Motor neuron (in vitro differentiated cells): Measurements from ENCODE around the gene TRIAP1. TPM values are rescaled to one million over a fixed set of nuclear protein-coding genes. Genes with fewer than 3 reads are reported as not detected.
A peak's percentile ranks its signal among the peaks of the same experiment; 100 is the strongest.

Experiments used
- ATAC-seq, 8 experiments: fragments of 200-7000 bp; cut with Tn5 transposase; replicated peaks in 6 of 8; 2 replicates each; pipeline ENCODE4 v1.8.0; 2021; ENCODE audit warnings: mild to moderate bottlenecking in 8 of 8, moderate library complexity in 8 of 8
- H3K27ac ChIP-seq, 2 donors: fragments of 250-450 bp; sonication (Bioruptor Pico); 2 replicates each; pipeline ENCODE4 v1.9.0; 2021; ENCODE audit warnings: antibody characterized with exemption in 2 of 2, mild to moderate bottlenecking in 2 of 2, moderate library complexity in 1 of 2
- H3K4me1 ChIP-seq, 2 donors: fragments of 250-450 bp; sonication (Bioruptor Pico); replicated peaks in 1 of 2; 2 replicates each; pipeline ENCODE4 v1.6.1; 2021; ENCODE audit warnings: antibody characterized with exemption in 2 of 2, mild to moderate bottlenecking in 2 of 2, moderate library complexity in 1 of 2
- H3K4me3 ChIP-seq, 5 donors: fragments of 250-450 bp; sonication (Bioruptor Pico); 2 replicates each; pipeline ENCODE4 v1.9.0; 2021; ENCODE audit warnings: antibody characterized with exemption in 5 of 5, mild to moderate bottlenecking in 5 of 5, moderate library complexity in 4 of 5
- WGBS, 10 experiments: fragments of 450-650 bp; shearing (Covaris generic); methylation state at CpG; one replicate each; pipeline ENCODE4 v1.0.0; 2022; 5-methylcytosine and 5-hydroxymethylcytosine counted together
- in situ Hi-C, 9 experiments: fragments of 400-800 bp; cut with MboI; loops; one replicate each; pipeline ENCODE4 v1.15.0; 2021; ENCODE audit warnings: low sequenced_read_pairs in 9 of 9, low pct_unique_long_range_greater_than_20kb in 2 of 9; ENCODE audit not compliant: unreplicated experiment in 9 of 9
- total RNA-seq, 8 experiments: library from RNA; unstranded; fragments of 300-600 nt; gene quantifications; 2 replicates each; pipeline versions ENCODE4 v1.2.3 to v1.2.4, GENCODE V29; 2022

TRIAP1 gene
- total RNA-seq, 8 experiments from 2014 or later, result 25.0 to 90.0 (median 41.5) TPM

DNA sequence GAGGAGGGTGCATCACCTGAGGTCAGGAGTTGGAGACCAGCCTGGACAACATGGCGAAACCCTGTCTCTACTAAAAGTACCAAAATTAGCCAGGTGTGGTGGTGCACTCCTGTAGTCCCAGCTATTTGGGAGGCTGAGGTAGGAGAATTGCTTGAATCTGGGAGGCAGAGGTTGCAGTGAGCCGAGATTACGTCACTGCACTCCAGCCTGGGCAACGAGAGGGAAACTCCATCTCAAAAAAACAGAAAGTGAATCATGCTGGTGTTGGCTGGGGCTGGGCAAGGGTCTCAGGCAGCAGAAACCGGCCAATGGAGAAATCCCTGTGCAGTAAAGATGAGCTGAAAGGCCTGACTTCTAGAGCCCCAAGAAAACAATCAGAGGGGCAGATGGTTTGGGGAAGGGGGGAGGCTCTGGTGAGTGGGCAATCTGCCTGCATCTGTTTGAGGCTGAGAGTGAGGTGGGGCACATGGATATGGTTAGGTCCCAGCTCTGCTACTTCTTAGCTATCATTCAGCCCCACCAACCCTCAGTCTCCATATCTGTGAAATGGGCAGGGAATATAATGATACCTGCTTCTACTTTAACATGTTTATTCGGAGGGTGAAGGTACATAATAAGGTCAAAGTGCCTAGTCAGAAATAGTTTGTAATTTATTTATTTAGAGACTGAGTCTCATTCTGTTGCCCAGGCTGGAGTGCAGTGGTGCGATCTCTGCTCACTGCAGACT, 29.5 kb downstream of the TRIAP1 start:
- WGBS, 10 experiments, result 50 to 100% (median 80%) methylated on average over 1 to 6 of the region's 7 CpGs; no CpG with 5 or more reads in 1 of the 10 experiments
- no peak overlapping the region for H3K4me3 ChIP-seq
- H3K4me1 ChIP-seq, result peaks cover 10 to 17% of the 10 kb centered on the region in 2 donors
- H3K27ac ChIP-seq, result no peak overlapping the region
- in situ Hi-C loops, result no loop called here
- ATAC-seq, result no peak

DNA sequence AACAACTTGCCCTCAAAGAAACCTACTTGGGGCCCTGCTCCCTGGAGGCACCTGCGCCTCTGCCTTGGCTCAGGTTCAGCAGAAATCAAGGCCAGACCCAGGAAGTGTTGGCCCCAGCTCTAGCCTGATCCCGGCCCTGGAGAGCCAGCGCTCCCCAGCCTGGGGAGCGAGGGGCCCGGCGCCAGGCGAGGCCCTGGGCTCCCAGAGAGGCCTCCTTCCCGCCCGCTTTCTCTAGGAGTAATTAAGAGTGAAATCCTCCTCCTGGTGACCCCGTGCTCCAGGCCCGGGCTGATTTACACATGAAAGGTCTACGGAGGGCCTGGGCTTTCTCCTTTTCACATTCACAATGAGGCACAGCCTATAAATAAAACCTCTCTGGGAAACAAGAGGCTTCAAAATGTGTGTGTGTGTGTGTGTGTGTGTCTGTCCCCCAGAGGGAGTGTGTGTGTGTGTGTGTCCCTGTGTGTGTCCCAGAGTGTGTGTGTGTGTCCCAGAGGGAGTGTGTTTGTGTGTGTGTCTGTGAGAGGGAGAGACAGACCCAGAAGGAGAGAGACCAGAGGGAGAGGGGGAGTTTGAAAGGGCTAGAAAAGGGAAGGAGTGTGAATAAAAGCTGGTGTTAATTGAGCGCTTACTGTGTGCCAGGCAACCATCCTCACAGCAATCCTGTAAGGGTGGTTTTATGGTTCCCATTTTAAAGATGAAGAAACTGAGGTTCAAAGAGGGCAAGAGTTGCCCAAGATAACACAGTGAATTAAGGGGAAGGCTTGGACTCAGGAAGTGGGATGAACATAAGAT, 32.1 kb downstream of the TRIAP1 start:
- in situ Hi-C loops, result no loop called here
- ATAC-seq, result peak; percentile 56 to 99 (median 98)
- 0 to 100% (median 15%) methylated on average over 1 to 8 of the region's 13 CpGs; no CpG with 5 or more reads in 2 of the 10 experiments for WGBS, 10 experiments
- Histone ChIP-seq H3K4me3 (peak overlapping the region in 1 of 5 donors; percentile 3), H3K27ac (peak overlapping the region; percentile 86 to 87), H3K4me1 (peaks cover 10 to 17% of the 10 kb centered on the region in 2 donors)

DNA sequence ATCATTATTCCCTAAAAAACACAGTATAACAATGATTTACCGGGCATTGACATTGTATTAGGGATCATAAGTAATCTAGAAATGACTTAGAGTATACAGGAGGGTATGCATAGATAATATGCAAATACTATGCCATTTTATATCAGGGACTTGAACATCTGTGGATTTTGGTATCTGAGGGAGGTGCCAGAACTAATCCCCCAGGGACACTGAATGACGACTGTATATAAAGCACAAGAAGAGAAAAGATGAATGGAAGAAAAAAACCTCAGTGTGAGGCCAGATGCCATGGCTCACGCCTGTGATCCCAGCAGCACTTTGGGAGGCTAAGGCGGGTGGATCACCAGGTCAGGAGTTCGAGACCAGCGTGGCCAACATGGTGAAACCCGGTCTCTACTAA, 33.8 kb downstream of the TRIAP1 start:
- in situ Hi-C loops, result no loop called here
- Histone ChIP-seq H3K4me1 (peaks cover 10 to 17% of the 10 kb centered on the region in 2 donors), H3K27ac (no peak overlapping the region), H3K4me3 (no peak overlapping the region)
- WGBS, 10 experiments, result 10 to 70% (median 49%) methylated on average over 1 to 4 of the region's 7 CpGs; no CpG with 5 or more reads in 2 of the 10 experiments
- no peak for ATAC-seq

DNA sequence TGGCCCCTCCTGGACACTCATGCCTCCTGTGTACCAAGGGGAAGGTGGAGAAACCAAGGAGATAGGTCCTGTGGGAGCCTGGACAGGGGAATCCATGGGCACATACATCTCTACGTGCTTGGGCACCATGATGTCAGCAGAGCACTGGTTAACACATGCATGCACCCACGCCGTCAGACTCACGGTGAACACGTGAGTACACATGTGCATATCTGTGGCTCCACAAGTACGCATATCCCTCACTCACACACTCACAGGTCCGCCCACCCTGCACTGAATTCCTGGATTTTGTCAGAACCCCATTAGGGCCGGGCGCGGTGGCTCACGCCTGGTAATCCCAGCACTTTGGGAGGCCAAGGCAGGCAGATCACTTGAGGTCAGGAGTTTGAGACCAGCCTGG, 37.4 kb downstream of the TRIAP1 start:
- Histone ChIP-seq H3K27ac (no peak overlapping the region), H3K4me3 (no peak overlapping the region), H3K4me1 (peaks cover 13 to 16% of the 10 kb centered on the region in 2 donors)
- in situ Hi-C loops, result no loop called here
- ATAC-seq, result no peak
- WGBS, 10 experiments, result 40 to 100% (median 97%) methylated on average over 1 to 8 of the region's 11 CpGs; no CpG with 5 or more reads in 7 of the 10 experiments

DNA sequence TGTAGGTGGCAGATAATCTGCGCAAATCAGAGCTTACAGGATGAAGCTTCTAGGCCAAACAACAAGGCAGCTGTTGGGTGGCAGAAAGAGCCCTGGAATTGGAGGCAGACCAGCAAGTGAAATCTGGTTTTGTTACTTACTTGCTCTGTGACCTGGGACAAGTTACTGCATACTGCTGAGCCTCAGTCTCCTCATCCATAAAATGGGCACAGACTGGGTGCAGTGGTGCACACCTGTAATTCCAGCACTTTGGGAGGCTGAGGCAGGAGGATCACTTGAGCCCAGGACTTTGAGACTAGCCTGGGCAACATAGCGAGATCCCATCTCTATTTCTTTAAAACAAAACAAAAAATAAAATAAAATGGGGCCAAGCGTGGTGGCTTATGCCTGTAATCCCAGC, 39.6 kb downstream of the TRIAP1 start:
- Histone ChIP-seq H3K4me1 (peaks cover 9 to 16% of the 10 kb centered on the region in 2 donors), H3K4me3 (no peak overlapping the region), H3K27ac (peak overlapping the region in 1 of 2 donors; percentile 63)
- ATAC-seq, result no peak
- WGBS, 10 experiments, result 68 to 100% (median 100%) methylated on average over 1 to 3 of the region's 3 CpGs; no CpG with 5 or more reads in 1 of the 10 experiments
- in situ Hi-C loops, result no loop called here

DNA sequence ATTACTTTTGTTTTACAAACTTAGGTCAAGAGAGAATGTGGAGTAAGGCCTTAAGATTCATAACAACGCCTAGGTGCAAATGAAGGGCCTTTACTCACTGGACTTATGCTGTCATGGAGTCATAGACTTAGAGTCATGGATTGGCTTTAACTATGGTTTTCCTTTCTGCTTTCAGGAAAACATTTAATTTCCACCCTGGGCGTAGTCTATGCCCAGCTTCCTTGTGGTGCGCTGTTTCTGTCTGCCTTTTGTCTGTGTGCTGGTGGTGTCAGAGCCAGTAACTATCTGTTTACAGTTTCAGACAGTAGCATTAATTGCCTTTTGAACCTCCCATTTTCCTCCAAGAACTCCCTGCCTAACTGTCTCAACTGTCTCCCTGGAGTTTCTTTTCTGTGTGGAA, 40.1 kb downstream of the TRIAP1 start:
- in situ Hi-C loops, result no loop called here
- Histone ChIP-seq H3K4me3 (no peak overlapping the region), H3K27ac (peak overlapping the region in 1 of 2 donors; percentile 63), H3K4me1 (peaks cover 10 to 18% of the 10 kb centered on the region in 2 donors)
- 49 to 100% (median 86%) methylated on average over 1 to 3 of the region's 3 CpGs; no CpG with 5 or more reads in 1 of the 10 experiments for WGBS, 10 experiments
- ATAC-seq, result peak in 5 of 8 experiments; percentile 47 to 73 (median 51)

DNA sequence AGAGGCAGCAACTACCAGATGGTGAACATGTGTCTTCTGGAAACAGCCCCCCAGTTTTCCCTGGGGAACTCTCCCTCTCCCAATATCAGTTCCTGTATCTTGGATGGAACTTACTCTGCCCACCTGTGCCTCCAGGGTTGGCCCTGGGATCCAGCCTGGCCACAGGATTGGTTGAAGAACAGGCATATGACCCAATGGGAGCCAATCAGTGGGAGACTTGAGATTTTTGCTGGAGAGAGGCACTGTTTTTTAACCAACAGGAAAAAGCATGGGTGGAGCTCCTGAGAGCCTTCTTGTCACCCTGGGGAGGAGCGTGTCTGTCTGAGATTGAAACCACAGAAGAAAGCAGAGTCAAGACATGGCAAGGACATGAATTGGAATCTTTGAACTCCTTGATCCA, 41.9 kb downstream of the TRIAP1 start:
- ATAC-seq, result no peak
- H3K4me3 ChIP-seq, result no peak overlapping the region
- no peak overlapping the region for H3K27ac ChIP-seq
- in situ Hi-C loops, result no loop called here
- WGBS, 10 experiments, result 40 to 83% methylated on average over 1 of the region's 1 CpG; no CpG with 5 or more reads in 8 of the 10 experiments
- peaks cover 13 to 18% of the 10 kb centered on the region in 2 donors for H3K4me1 ChIP-seq

DNA sequence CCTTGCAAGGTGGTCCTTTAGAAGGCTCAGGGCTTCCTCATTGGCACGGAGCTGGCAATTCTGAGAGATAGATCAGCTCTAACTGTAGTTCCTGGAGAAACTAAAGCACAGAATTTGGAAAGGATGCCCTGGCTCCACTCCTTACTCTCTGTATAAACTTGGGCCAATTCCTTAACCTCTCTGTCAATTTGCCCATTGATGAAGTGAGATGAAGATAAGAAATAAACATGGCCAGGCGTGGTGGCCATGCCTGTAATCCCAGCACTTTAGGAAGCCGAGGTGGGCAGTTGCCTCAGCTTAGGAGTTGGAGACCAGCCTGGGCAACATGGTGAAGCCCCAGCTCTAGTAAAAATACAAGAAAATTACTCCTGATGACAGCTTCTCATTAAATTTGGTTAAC, 42.3 kb downstream of the TRIAP1 start:
- 47 to 100% (median 93%) methylated on average over 1 to 3 of the region's 3 CpGs; no CpG with 5 or more reads in 4 of the 10 experiments for WGBS, 10 experiments
- in situ Hi-C loops, result no loop called here

DNA sequence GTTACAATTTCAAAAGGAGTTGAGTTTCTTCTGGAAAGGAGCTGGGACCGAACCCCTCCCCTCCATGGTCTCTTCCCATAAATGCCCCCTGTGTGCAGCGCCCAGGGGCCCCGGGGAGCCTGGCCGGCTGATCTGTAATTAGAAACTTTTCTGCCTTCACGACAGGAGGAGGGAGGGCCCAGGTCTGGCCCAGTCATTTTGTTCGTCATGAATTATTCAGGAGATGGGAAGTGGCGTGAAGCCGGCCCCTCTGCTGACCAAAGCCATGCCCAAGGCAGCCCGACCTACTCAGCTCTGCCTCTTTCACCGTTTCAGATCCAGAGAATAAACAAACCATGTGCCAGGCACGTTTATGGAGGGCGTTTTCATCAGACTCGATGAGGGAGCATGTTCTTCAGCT, 44.0 kb downstream of the TRIAP1 start:
- peak overlapping the region; percentile 75 to 81 for H3K27ac ChIP-seq
- ATAC-seq, result peak; percentile 38 to 94 (median 70)
- H3K4me1 ChIP-seq, result peaks cover 29 to 33% of the 10 kb centered on the region in 2 donors
- in situ Hi-C loops, result no loop called here
- no peak overlapping the region for H3K4me3 ChIP-seq
- 0 to 10% (median 8%) methylated on average over 2 to 11 of the region's 13 CpGs; no CpG with 5 or more reads in 3 of the 10 experiments for WGBS, 10 experiments

More for the DNA sequence above, 42.3 kb downstream of the TRIAP1 start:
- no peak overlapping the region for H3K4me3 ChIP-seq
- peaks cover 15 to 20% of the 10 kb centered on the region in 2 donors for H3K4me1 ChIP-seq
- peak overlapping the region in 1 of 2 donors; percentile 21 for H3K27ac ChIP-seq
- no peak for ATAC-seq

DNA sequence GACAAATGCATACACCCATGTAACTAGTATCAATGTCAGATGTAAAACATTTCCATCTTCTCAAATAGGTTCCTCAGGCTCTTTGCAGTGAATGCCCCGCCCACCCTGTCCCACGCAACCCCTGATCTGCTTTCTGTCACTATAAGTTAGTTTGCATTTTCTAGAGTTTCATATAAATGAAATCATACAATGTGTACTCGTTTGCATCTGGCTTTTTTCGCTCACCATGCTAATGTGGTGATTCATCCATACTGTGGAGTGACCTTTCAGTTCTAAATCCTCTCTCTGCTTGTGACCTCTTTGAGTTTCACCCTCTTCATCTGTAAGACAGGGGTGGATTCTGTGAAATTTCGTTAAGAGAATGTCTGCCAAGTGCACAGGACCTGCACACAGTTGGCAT, 46.7 kb downstream of the TRIAP1 start:
- Histone ChIP-seq H3K27ac (no peak overlapping the region), H3K4me1 (peaks cover 34% of the 10 kb centered on the region in 2 donors), H3K4me3 (no peak overlapping the region)
- 0 to 64% (median 32%) methylated on average over 1 to 5 of the region's 5 CpGs for WGBS, 10 experiments
- peak in 4 of 8 experiments; percentile 2 to 75 (median 70) for ATAC-seq
- in situ Hi-C loops, result no loop called here

DNA sequence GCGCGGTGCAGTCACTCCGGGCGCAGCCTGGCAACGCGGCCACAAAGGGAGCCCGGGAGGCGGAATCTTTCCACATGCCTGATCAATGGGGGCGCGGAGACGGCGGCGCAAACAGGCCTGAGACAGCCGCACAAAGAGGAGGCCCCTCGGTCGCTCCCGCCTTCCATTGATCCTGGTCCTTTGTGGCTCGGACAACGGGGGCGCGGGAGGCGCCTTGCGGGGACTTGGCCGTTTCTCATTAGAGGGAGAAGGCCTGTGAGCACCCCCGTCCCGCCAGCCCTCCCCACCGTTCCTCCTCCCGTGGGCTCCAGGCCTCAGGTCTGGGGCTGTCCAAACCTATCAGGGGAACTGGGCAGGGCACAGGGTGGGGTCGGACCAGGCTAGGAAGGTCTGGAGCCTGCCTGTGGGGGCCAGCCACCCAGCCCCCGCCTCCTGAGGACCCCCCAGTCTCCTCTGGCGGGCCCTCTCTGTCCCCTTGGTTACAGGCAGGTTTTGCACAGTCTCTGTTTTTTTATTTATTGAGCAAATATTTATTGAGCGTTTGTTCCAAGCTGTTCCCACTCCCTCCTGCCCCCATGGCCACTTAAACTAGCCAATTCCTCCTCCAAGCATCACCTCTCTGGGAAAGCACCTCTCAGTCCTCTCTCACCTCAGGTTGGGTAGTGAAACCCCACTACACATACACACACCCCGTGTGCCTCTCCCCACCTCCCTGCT, 48.2 kb downstream of the TRIAP1 start:
- WGBS, 10 experiments, result 8 to 93% (median 56%) methylated on average over 1 to 14 of the region's 33 CpGs; no CpG with 5 or more reads in 6 of the 10 experiments
- Histone ChIP-seq H3K4me1 (peaks cover 38 to 39% of the 10 kb centered on the region in 2 donors), H3K27ac (peak overlapping the region; percentile 73 to 89), H3K4me3 (no peak overlapping the region)
- in situ Hi-C loops, result no loop called here
- ATAC-seq, result peak in 5 of 8 experiments; percentile 77 to 86 (median 84)

DNA sequence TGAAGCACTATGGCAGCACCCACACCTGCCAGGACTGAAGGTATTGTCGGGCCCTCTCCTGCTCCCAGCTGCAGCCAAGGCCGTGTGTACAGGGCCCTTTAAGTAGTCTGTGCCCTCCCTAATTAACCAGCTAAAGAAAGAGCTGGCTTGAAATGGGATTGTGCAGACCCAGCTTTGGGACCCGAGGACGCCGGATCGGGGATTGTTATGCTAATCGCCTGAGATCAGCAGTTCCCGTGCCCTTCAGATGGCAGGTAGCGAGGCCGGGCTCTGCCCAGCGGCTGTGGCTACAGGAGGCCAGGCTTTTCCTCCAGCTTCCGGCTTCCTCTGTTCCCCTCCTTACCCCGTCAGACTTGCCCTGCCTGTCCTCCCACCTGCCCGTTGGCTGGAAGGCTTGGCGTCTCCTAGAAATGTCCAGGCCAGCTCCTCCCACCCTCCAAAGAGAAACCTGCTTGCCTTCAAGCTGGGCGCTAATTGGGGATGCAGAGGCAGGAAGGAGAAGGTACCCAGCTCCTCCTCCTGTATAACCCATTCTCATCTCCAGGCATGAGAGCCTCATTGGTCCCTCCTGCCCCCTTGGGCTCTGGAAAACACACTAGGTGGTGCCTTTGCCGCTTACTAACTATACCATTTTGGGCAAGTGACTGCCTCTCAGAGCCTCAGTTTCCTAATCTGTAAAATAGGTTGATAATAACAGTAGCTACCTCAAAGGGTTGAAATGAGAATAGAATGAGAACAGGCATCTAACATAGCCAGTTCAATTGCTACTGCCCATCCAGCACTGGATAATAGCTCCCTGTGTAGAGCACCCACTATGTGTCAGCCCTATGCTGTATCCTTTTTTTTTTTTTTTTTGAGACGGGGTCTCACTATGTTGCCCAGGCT, 51.5 kb downstream of the TRIAP1 start:
- peak in 5 of 8 experiments; percentile 7 to 56 (median 45) for ATAC-seq
- peak overlapping the region in 1 of 2 donors; percentile 32 for H3K27ac ChIP-seq
- in situ Hi-C loops, result no loop called here
- no peak overlapping the region for H3K4me3 ChIP-seq
- H3K4me1 ChIP-seq, result peaks cover 31 to 33% of the 10 kb centered on the region in 2 donors
- WGBS, 10 experiments, result 10 to 80% (median 37%) methylated on average over 1 to 10 of the region's 18 CpGs; no CpG with 5 or more reads in 2 of the 10 experiments
